Measurements from ENCODE around the gene BSND. TPM values are rescaled to one million over a fixed set of nuclear protein-coding genes. Genes with fewer than 3 reads are reported as not detected.
A peak's percentile ranks its signal among the peaks of the same experiment; 100 is the strongest.

BSND gene
- total RNA-seq, 1 experiment from 2014 or later: 0.42 TPM

DNA sequence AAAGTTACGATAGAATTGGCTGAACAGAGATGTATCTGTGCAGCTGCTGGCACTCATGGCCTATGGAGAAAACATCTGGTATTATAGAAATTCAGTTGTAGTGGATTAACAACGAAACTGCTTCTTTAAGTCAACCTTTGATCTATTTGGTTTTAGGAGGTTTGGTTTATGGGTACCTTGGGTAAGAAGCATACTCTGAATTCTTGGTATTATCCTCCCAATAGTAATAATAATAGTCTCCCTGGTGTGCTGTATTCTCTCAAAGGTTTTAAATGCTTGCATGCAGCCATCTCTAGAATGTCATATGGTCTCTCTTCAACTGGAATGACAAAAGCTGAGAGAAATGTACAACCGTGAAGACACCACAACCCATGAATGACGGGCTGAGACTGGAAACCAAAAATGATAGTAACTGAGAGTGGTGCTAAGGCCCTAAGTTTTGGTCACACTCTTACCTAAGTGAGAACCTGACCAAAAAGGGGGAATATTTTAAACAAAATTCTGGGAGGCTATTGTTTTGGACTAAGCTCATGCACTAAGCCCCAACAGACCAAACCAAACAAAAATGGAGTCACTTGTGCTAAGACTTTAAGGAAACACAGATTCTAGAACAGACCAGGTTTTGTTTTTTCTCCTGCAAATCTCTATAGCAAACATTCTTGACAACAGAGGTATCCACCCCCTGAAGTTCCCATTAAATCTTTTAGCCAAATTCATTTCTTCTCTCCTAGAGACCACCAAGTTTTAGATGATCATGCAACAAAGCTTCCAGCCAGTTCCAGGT lies 35.9 kb upstream of the BSND start (continued):
- no peak for TF ChIP-seq SMAD4 (CRISPR knock-in tag; IDR thresholded peaks at IDR 0.05)
- TF ChIP-seq, protein P1, sequence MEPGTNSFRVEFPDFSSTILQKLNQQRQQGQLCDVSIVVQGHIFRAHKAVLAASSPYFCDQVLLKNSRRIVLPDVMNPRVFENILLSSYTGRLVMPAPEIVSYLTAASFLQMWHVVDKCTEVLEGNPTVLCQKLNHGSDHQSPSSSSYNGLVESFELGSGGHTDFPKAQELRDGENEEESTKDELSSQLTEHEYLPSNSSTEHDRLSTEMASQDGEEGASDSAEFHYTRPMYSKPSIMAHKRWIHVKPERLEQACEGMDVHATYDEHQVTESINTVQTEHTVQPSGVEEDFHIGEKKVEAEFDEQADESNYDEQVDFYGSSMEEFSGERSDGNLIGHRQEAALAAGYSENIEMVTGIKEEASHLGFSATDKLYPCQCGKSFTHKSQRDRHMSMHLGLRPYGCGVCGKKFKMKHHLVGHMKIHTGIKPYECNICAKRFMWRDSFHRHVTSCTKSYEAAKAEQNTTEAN (CRISPR knock-in tag; IDR thresholded peaks at IDR 0.05): no peak
- TF ChIP-seq MXD4 (CRISPR knock-in tag; IDR thresholded peaks at IDR 0.05; ENCODE audit: borderline replicate concordance): peak; percentile 86; the same call in 1 of the 2 replicates
- TF ChIP-seq, protein P2, sequence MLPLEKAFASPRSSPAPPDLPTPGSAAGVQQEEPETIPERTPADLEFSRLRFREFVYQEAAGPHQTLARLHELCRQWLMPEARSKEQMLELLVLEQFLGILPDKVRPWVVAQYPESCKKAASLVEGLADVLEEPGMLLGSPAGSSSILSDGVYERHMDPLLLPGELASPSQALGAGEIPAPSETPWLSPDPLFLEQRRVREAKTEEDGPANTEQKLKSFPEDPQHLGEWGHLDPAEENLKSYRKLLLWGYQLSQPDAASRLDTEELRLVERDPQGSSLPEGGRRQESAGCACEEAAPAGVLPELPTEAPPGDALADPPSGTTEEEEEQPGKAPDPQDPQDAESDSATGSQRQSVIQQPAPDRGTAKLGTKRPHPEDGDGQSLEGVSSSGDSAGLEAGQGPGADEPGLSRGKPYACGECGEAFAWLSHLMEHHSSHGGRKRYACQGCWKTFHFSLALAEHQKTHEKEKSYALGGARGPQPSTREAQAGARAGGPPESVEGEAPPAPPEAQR (CRISPR knock-in tag; IDR thresholded peaks at IDR 0.05): peak; percentile 92
- TF ChIP-seq ZNF232 (CRISPR knock-in tag; IDR thresholded peaks at IDR 0.05): no peak
- no peak for TF ChIP-seq ZNF121 (CRISPR knock-in tag; IDR thresholded peaks at IDR 0.05)
- no peak for TF ChIP-seq ZNF317 (CRISPR knock-in tag; IDR thresholded peaks at IDR 0.05; ENCODE audit: borderline replicate concordance, low read depth)
- TF ChIP-seq NFE2L1 (CRISPR knock-in tag; IDR thresholded peaks at IDR 0.05): no peak
- TF ChIP-seq, protein P3, sequence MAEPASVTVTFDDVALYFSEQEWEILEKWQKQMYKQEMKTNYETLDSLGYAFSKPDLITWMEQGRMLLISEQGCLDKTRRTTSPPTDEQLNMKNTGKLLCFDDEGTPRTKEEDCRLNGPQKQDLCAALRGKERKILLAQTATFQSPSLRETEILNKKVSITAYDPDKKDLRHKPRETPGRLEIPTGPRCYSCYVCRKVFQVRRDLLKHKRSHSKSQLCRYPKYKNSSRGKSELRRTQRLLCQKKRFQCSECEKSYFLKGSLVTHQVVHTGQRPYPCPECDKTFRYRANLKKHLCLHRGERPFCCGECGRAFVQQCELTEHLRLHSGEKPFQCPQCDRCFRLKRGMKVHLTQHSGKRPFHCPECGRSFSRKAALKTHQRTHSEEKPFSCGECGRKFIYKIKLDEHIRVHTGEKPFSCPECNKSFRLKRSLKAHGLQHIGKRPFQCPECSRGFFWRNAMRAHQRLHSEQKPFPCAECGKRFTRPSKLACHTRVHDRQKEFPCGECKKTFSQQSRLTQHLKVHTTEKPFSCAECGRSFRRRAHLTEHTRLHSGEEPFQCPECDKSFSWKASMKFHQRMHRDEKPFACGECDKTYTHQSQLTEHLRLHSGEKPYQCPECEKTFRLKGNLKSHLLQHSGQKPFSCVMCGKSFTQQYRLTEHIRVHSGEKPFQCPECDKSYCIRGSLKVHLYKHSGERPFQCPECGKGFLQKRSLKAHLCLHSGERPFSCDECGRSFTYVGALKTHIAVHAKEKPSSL (CRISPR knock-in tag; conservative IDR thresholded peaks at IDR 0.05): peak; percentile 71; the same call in 1 of the 2 replicates
- no peak for TF ChIP-seq CREM (CRISPR knock-in tag; IDR thresholded peaks at IDR 0.05)
- TF ChIP-seq, protein P4, sequence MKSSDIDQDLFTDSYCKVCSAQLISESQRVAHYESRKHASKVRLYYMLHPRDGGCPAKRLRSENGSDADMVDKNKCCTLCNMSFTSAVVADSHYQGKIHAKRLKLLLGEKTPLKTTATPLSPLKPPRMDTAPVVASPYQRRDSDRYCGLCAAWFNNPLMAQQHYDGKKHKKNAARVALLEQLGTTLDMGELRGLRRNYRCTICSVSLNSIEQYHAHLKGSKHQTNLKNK (CRISPR knock-in tag; IDR thresholded peaks at IDR 0.05): no peak
- TF ChIP-seq HMGA2 (CRISPR knock-in tag; IDR thresholded peaks at IDR 0.05): no peak
- TF ChIP-seq, protein P5, sequence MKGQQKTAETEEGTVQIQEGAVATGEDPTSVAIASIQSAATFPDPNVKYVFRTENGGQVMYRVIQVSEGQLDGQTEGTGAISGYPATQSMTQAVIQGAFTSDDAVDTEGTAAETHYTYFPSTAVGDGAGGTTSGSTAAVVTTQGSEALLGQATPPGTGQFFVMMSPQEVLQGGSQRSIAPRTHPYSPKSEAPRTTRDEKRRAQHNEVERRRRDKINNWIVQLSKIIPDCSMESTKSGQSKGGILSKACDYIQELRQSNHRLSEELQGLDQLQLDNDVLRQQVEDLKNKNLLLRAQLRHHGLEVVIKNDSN (CRISPR knock-in tag; IDR thresholded peaks at IDR 0.05): no peak
- TF ChIP-seq ETV6 (CRISPR knock-in tag; IDR thresholded peaks at IDR 0.05): no peak
- TF ChIP-seq, protein P6, sequence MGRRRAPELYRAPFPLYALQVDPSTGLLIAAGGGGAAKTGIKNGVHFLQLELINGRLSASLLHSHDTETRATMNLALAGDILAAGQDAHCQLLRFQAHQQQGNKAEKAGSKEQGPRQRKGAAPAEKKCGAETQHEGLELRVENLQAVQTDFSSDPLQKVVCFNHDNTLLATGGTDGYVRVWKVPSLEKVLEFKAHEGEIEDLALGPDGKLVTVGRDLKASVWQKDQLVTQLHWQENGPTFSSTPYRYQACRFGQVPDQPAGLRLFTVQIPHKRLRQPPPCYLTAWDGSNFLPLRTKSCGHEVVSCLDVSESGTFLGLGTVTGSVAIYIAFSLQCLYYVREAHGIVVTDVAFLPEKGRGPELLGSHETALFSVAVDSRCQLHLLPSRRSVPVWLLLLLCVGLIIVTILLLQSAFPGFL (CRISPR knock-in tag; IDR thresholded peaks at IDR 0.05; ENCODE audit: borderline replicate concordance): no peak
- TF ChIP-seq NFATC4 (CRISPR knock-in tag; IDR thresholded peaks at IDR 0.05): no peak
- TF ChIP-seq, protein P7, sequence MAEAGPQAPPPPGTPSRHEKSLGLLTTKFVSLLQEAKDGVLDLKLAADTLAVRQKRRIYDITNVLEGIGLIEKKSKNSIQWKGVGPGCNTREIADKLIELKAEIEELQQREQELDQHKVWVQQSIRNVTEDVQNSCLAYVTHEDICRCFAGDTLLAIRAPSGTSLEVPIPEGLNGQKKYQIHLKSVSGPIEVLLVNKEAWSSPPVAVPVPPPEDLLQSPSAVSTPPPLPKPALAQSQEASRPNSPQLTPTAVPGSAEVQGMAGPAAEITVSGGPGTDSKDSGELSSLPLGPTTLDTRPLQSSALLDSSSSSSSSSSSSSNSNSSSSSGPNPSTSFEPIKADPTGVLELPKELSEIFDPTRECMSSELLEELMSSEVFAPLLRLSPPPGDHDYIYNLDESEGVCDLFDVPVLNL (CRISPR knock-in tag; IDR thresholded peaks at IDR 0.05; ENCODE audit: borderline replicate concordance, low read depth): no peak
- no peak for TF ChIP-seq NR1H2 (CRISPR knock-in tag; IDR thresholded peaks at IDR 0.05)
- TF ChIP-seq PRRX2 (CRISPR knock-in tag; IDR thresholded peaks at IDR 0.05): no peak
- TF ChIP-seq TP53 (CRISPR knock-in tag; IDR thresholded peaks at IDR 0.05): no peak
- no peak for TF ChIP-seq ESRRA (CRISPR knock-in tag; IDR thresholded peaks at IDR 0.05; ENCODE audit: borderline replicate concordance)
